Transverse colon (tissue), 4 donors: ENCODE results near the gene CHCHD5.

Source experiments
- CTCF ChIP-seq, 5 experiments: fragments of 200-600 bp in 3 of 5; fragments of 450-650 bp in 2 of 5; sonication (generic) in 3 of 5; IDR thresholded peaks; 1 replicate in 2 of 5; 2 replicates in 3 of 5; pipeline ENCODE4 v1.5.1; 2016 to 2017; ENCODE audit warnings: antibody characterized with exemption in 5 of 5, inconsistent platforms in 3 of 5, mild to moderate bottlenecking in 2 of 5, moderate library complexity in 1 of 5
- EP300 ChIP-seq: sonication (generic); formaldehyde crosslinking; IDR thresholded peaks from one replicate; pipeline ENCODE4 v1.6.1; 2017; ENCODE audit warnings: antibody characterized with exemption, low read depth
- POLR2A ChIP-seq: fragments of 450-650 bp; IDR thresholded peaks from one replicate; pipeline ENCODE4 v1.6.1; 2016; ENCODE audit warnings: antibody characterized with exemption, mild to moderate bottlenecking, moderate library complexity
- POLR2AphosphoS5 ChIP-seq, 3 donors: sonication (generic); formaldehyde crosslinking; IDR thresholded peaks; one replicate each; pipeline ENCODE4 v1.6.1; 2016; ENCODE audit warnings: antibody characterized with exemption in 3 of 3

GRCh38 chr2:112623913-112624777 lies 39.7 kb downstream of the CHCHD5 start:
- TF ChIP-seq POLR2AphosphoS5 (IDR thresholded peaks at IDR 0.05) = no peak
- no peak for TF ChIP-seq CTCF (IDR thresholded peaks at IDR 0.05)
- no peak for TF ChIP-seq EP300
- TF ChIP-seq POLR2A = no peak
